Neuronal stem cell (in vitro differentiated cells): Measurements from ENCODE around the gene ZNF398.

ENCODE experiments used
- DNase-seq: peaks from one replicate; pipeline ENCODE4 v3.0.0-alpha.2; 2013; ENCODE audit warnings: low spot score
- H2AFZ ChIP-seq: one replicate; pipeline ENCODE4 v1.6.1; 2013; ENCODE audit warnings: mild to moderate bottlenecking, low read length, inconsistent platforms
- H2AK5ac ChIP-seq: 2 replicates; pipeline ENCODE4 v1.6.1; 2013; ENCODE audit warnings: low read depth, mild to moderate bottlenecking, inconsistent platforms, low read length, moderate library complexity, mixed read lengths
- H2BK120ac ChIP-seq: 2 replicates; pipeline ENCODE4 v1.6.1; 2013; ENCODE audit warnings: low read depth, mild to moderate bottlenecking, inconsistent platforms, low read length, moderate library complexity, mixed read lengths
- H2BK12ac ChIP-seq: one replicate; pipeline ENCODE4 v1.6.1; 2013; ENCODE audit warnings: low read length, inconsistent platforms
- H2BK15ac ChIP-seq: 2 replicates; pipeline ENCODE4 v1.6.1; 2013; ENCODE audit warnings: mild to moderate bottlenecking, low read length, inconsistent platforms, mixed read lengths
- H2BK5ac ChIP-seq: one replicate; pipeline ENCODE4 v1.6.1; 2013; ENCODE audit warnings: inconsistent platforms, mild to moderate bottlenecking, low read length, moderate library complexity
- H3K14ac ChIP-seq: one replicate; pipeline ENCODE4 v1.6.1; 2013; ENCODE audit warnings: low read length, inconsistent platforms
- H3K18ac ChIP-seq: 2 replicates; pipeline ENCODE4 v1.6.1; 2013; ENCODE audit warnings: low read length, inconsistent platforms
- H3K23ac ChIP-seq: 2 replicates; pipeline ENCODE4 v1.6.1; 2013; ENCODE audit warnings: low read depth, mild to moderate bottlenecking, mixed read lengths, low read length, inconsistent platforms; ENCODE audit not compliant: poor library complexity
- H3K27ac ChIP-seq: replicated peaks from 3 replicates; pipeline ENCODE4 v1.5.1; 2013; ENCODE audit warnings: low read length, inconsistent platforms
- H3K27me3 ChIP-seq, 3 experiments: 2 replicates each; pipeline ENCODE4 v1.6.1; 2013; ENCODE audit warnings: low read length in 3 of 3, mild to moderate bottlenecking in 2 of 3, inconsistent platforms in 1 of 3, low read depth in 1 of 3, mixed read lengths in 1 of 3, moderate library complexity in 1 of 3; ENCODE audit not compliant: control insufficient read depth in 3 of 3, insufficient read depth in 3 of 3
- H3K36me3 ChIP-seq, 2 donors: replicated peaks in 1 of 2; 2 replicates each; pipeline ENCODE4 v1.6.1; 2013; ENCODE audit warnings: low read length in 2 of 2; ENCODE audit not compliant: control insufficient read depth in 2 of 2, insufficient read depth in 2 of 2
- H3K4ac ChIP-seq: 2 replicates; pipeline ENCODE4 v1.6.1; 2013; ENCODE audit warnings: inconsistent platforms, mild to moderate bottlenecking, low read length, moderate library complexity
- H3K4me1 ChIP-seq, 2 donors: 1 replicate in 1 of 2; 2 replicates in 1 of 2; pipeline ENCODE4 v1.6.1; 2013; ENCODE audit warnings: low read length in 2 of 2, low read depth in 1 of 2; ENCODE audit not compliant: control insufficient read depth in 2 of 2, insufficient read depth in 1 of 2
- H3K4me2 ChIP-seq: one replicate; pipeline ENCODE4 v1.6.1; 2013; ENCODE audit warnings: mild to moderate bottlenecking, low read length, inconsistent platforms; ENCODE audit not compliant: insufficient read depth, poor library complexity, severe bottlenecking
- H3K4me3 ChIP-seq, 2 donors: 2 replicates each; pipeline ENCODE4 v1.5.1; 2013; ENCODE audit warnings: low read length in 2 of 2, mild to moderate bottlenecking in 2 of 2, inconsistent platforms in 1 of 2, moderate library complexity in 1 of 2
- H3K79me1 ChIP-seq: one replicate; pipeline ENCODE4 v1.6.1; 2013; ENCODE audit warnings: low read depth, mild to moderate bottlenecking, inconsistent platforms, low read length, moderate library complexity
- H3K9ac ChIP-seq: one replicate; pipeline ENCODE4 v1.6.1; 2013; ENCODE audit warnings: mild to moderate bottlenecking, low read depth, low read length, inconsistent platforms; ENCODE audit not compliant: poor library complexity
- H3K9me3 ChIP-seq, 2 donors: replicated peaks in 1 of 2; 2 replicates each; pipeline versions ENCODE3 to v1.6.1; 2013; ENCODE audit warnings: low read length in 2 of 2, mild to moderate bottlenecking in 2 of 2, inconsistent platforms in 1 of 2, low read depth in 1 of 2, mixed read lengths in 1 of 2, moderate library complexity in 1 of 2; ENCODE audit not compliant: control insufficient read depth in 2 of 2, insufficient read depth in 1 of 2
- H4K8ac ChIP-seq: one replicate; pipeline ENCODE4 v1.6.1; 2013; ENCODE audit warnings: low read depth, mild to moderate bottlenecking, inconsistent platforms, low read length, moderate library complexity
- H4K91ac ChIP-seq: one replicate; pipeline ENCODE4 v1.6.1; 2013; ENCODE audit warnings: low read length, low read depth, mild to moderate bottlenecking, inconsistent platforms; ENCODE audit not compliant: poor library complexity
- WGBS, 2 donors: extraction: QIAGEN DNeasy Blood & Tissue Kit; methylation state at CpG; one replicate each; pipeline ENCODE4 v1.1.7; 2013; ENCODE audit warnings: missing lambda C conversion rate in 2 of 2, mixed read lengths in 1 of 2; ENCODE audit not compliant: insufficient read length in 2 of 2, insufficient replicate concordance in 1 of 2; ENCODE audit errors: extremely low coverage in 2 of 2; 5-methylcytosine and 5-hydroxymethylcytosine counted together

The ZNF398 gene

DNA sequence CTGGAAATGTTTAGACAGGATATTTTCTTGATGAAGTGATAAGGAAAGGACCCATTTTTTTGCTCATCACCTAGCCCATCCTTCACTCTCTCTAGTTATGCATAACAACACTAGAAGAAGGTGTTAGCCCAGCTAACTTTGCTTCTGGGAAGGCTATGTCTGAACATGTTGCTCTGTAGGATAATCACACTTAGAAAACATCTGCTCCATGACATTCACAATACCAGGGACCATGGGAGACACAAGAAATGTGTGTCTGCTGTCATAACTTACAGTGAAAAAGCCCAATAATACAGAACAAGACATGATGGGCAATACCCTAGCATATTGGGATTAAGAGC, 34.2 kb downstream of the ZNF398 start:
- Histone ChIP-seq H3K4ac (no peak overlapping the region), H2AFZ (no peak overlapping the region), H3K4me2 (no peak overlapping the region), H4K8ac (no peak overlapping the region), H3K36me3 (peaks cover 27 to 64% of the 10 kb centered on the region in 2 donors), H2BK5ac (no peak overlapping the region), H4K91ac (no peak overlapping the region), H3K18ac (no peak overlapping the region), H2BK15ac (no peak overlapping the region), H2BK12ac (no peak overlapping the region), H3K9ac (no peak overlapping the region), H3K14ac (no peak overlapping the region), H3K79me1 (no peaks in the 10 kb centered on the region), H3K23ac (no peak overlapping the region), H3K27ac (no peak overlapping the region), H3K27me3 (no peaks in the 10 kb centered on the region), H3K4me1 (no peaks in the 10 kb centered on the region), H2AK5ac (no peak overlapping the region), H3K9me3 (no peaks in the 10 kb centered on the region), H2BK120ac (no peak overlapping the region), H3K4me3 (no peak overlapping the region)
- no peak for DNase-seq

DNA sequence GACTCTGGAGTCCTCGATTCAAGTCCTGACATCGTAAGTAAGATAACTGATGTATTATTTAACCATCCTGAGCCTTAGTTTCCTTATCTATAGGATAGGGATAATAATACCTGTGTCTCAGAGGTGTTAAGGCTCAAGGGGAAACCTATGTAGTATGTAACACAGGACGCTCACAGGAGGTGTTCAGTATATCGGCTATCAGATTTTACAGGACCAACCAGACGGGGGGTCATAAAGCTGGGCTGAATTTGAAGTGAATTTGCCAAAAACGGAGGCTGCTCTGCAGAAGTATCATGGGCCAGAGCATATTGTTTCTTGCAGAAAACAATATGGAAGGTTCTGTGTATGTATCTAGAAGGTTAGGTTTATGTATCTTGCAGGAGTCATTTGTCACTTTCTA, 37.0 kb downstream of the ZNF398 start:
- no peak overlapping the region for H2BK120ac ChIP-seq
- H3K27ac ChIP-seq: no peak overlapping the region
- no peak overlapping the region for H3K9ac ChIP-seq
- H2BK12ac ChIP-seq: no peak overlapping the region
- no peaks in the 10 kb centered on the region for H3K9me3 ChIP-seq
- no peak for DNase-seq
- WGBS, 2 donors: no CpG with 5 or more reads among the region's 6 CpGs
- H3K27me3 ChIP-seq: no peaks in the 10 kb centered on the region
- H3K36me3 ChIP-seq: peaks cover 14 to 37% of the 10 kb centered on the region in 2 donors
- no peak overlapping the region for H3K23ac ChIP-seq
- H3K4me1 ChIP-seq: no peaks in the 10 kb centered on the region
- H3K4me3 ChIP-seq: no peak overlapping the region
- no peak overlapping the region for H3K4me2 ChIP-seq
- H4K8ac ChIP-seq: no peak overlapping the region
- H3K14ac ChIP-seq: no peak overlapping the region
- no peak overlapping the region for H2BK5ac ChIP-seq
- H2AK5ac ChIP-seq: no peak overlapping the region
- H3K4ac ChIP-seq: no peak overlapping the region
- H4K91ac ChIP-seq: no peak overlapping the region
- no peak overlapping the region for H2BK15ac ChIP-seq
- no peak overlapping the region for H2AFZ ChIP-seq
- no peaks in the 10 kb centered on the region for H3K79me1 ChIP-seq
- H3K18ac ChIP-seq: no peak overlapping the region

GRCh38 chr7:149188213-149188612, 41.0 kb downstream of the ZNF398 start:
- H3K27me3 ChIP-seq: peaks cover 0 to 8% (median 0%) of the 10 kb centered on the region in 3 experiments
- no peak overlapping the region for H3K9ac ChIP-seq
- H3K9me3 ChIP-seq: no peaks in the 10 kb centered on the region
- no peaks in the 10 kb centered on the region for H3K36me3 ChIP-seq
- no peak overlapping the region for H3K27ac ChIP-seq
- H2BK120ac ChIP-seq: no peak overlapping the region
- no peak overlapping the region for H2BK5ac ChIP-seq
- H2AFZ ChIP-seq: no peak overlapping the region
- H2AK5ac ChIP-seq: no peak overlapping the region
- no peak for DNase-seq
- no peaks in the 10 kb centered on the region for H3K4me1 ChIP-seq
- no peaks in the 10 kb centered on the region for H3K79me1 ChIP-seq
- no peak overlapping the region for H2BK15ac ChIP-seq
- H3K14ac ChIP-seq: no peak overlapping the region
- no peak overlapping the region for H3K4ac ChIP-seq
- H3K23ac ChIP-seq: no peak overlapping the region
- no peak overlapping the region for H3K4me2 ChIP-seq
- H2BK12ac ChIP-seq: no peak overlapping the region
- H4K91ac ChIP-seq: no peak overlapping the region
- WGBS, 2 donors: no CpG with 5 or more reads among the region's 2 CpGs
- no peak overlapping the region for H3K18ac ChIP-seq
- no peak overlapping the region for H3K4me3 ChIP-seq
- no peak overlapping the region for H4K8ac ChIP-seq

DNA sequence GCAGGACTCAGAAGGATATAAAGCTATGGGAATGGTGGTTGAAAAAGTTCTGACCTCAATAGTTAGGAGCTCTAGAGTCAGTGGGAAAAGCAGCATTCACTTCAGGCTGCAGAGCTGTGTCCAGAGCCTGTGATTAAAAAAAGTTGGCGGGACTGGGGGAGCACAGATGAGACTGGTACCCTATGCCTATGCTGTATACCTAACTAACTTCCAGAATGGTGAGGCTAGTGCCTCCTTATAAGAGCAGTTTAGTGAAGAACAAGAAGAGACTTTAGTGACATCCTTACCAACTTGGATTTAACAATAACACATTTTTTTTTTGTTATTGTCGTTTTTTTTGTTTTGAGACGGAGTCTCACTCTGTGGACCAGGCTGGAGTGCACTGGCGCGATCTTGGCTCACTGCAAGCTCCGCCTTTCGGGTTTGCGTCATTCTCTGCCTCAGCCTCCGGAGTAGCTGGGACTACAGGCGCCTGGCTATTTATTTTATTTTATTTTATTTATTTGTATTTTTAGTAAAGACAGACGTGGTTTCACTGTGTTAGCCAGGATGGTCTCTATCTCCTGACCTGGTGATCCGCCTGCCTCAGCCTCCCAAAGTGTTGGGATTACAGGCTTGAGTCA, 41.5 kb downstream of the ZNF398 start:
- Histone ChIP-seq H3K4me3 (no peak overlapping the region), H2BK120ac (no peak overlapping the region), H3K4me2 (no peak overlapping the region), H4K8ac (no peak overlapping the region), H3K4ac (no peak overlapping the region), H3K9ac (no peak overlapping the region), H2BK5ac (no peak overlapping the region), H3K79me1 (no peaks in the 10 kb centered on the region), H2BK15ac (no peak overlapping the region), H3K9me3 (no peaks in the 10 kb centered on the region), H3K4me1 (no peaks in the 10 kb centered on the region), H3K14ac (no peak overlapping the region), H4K91ac (no peak overlapping the region), H3K36me3 (no peaks in the 10 kb centered on the region), H3K27ac (no peak overlapping the region), H2AK5ac (no peak overlapping the region), H2BK12ac (no peak overlapping the region), H3K27me3 (peaks cover 0 to 10% (median 0%) of the 10 kb centered on the region in 3 experiments), H3K18ac (no peak overlapping the region), H3K23ac (no peak overlapping the region), H2AFZ (no peak overlapping the region)
- no peak for DNase-seq
- no CpG with 5 or more reads among the region's 12 CpGs for WGBS, 2 donors
